HCT116 (cell line): ENCODE results near the gene HAUS8. TPM values are rescaled to one million over a fixed set of nuclear protein-coding genes. Genes with fewer than 3 reads are reported as not detected.

ENCODE experiments used
- ATAC-seq: fragments of 200-7000 bp; cut with Tn5 transposase; 2 replicates; pipeline ENCODE4 v1.9.1; 2020; ENCODE audit warnings: mild to moderate bottlenecking, moderate library complexity
- BruUV-seq: library from RNA; stranded (reverse); fragments of 400-500 nt; replicated peaks from 2 replicates; lab custom pipeline; 2021; lab: Mats Ljungman, UMichigan
- CTCF ChIA-PET: fragments of 300-600 bp; sonication (Branson Sonifier 250); formaldehyde crosslinking; loops from one replicate; lab custom pipeline; 2021; ENCODE audit warnings: antibody characterized with exemption; lab: Charles Lee
- POLR2A ChIA-PET: fragments of 300-600, 350-600 bp; sonication (Branson Sonifier 250); formaldehyde crosslinking; loops from one replicate; lab custom pipeline; 2021; ENCODE audit warnings: antibody characterized with exemption; lab: Charles Lee
- RAD21 ChIA-PET, 2 experiments: fragments of 300-600 bp; sonication (Branson Sonifier 250); formaldehyde crosslinking; loops; one replicate each; lab custom pipeline; 2023; ENCODE audit warnings: low total read pairs in 2 of 2; ENCODE audit not compliant: uncharacterized antibody in 2 of 2, unreplicated experiment in 2 of 2, low non-redundant PET in 1 of 2; lab: Charles Lee
- DNase-seq: peaks from one replicate; pipeline ENCODE4 v3.0.0-alpha.2; 2010; ENCODE audit warnings: low read depth, low spot score
- H2AFZ ChIP-seq: fragments of 200-600 bp; shearing (Covaris generic), sonication (generic); 2 replicates; pipeline ENCODE4 v1.6.1; 2017; ENCODE audit warnings: low read depth, mixed run types, mixed read lengths, antibody characterized with exemption, low read length; ENCODE audit not compliant: poor library complexity, severe bottlenecking
- H3K27ac ChIP-seq: 2 replicates; pipeline ENCODE4 v1.5.1; 2012; ENCODE audit warnings: low read depth, low read length
- H3K27me3 ChIP-seq: fragments of 200-600 bp; sonication (generic); 2 replicates; pipeline ENCODE4 v1.6.1; 2016; ENCODE audit warnings: mixed run types, low read length, mixed read lengths; ENCODE audit not compliant: insufficient read depth
- H3K36me3 ChIP-seq, 2 experiments: fragments of 200-500 bp in 1 of 2; fragments of 200-600 bp in 1 of 2; sonication (Bioruptor generic) in 1 of 2; sonication (generic) in 1 of 2; 2 replicates each; pipeline versions ENCODE4 v1.5.1 to v1.6.1; 2014 to 2016; ENCODE audit warnings: low read length in 2 of 2, inconsistent platforms in 1 of 2, mixed read lengths in 1 of 2, mixed run types in 1 of 2; ENCODE audit not compliant: insufficient read depth in 2 of 2, control insufficient read depth in 1 of 2
- H3K4me1 ChIP-seq, 2 experiments: fragments of 200-600 bp in 1 of 2; sonication (generic) in 1 of 2; 2 replicates each; pipeline versions ENCODE4 v1.5.1 to v1.6.1; 2012 to 2017; ENCODE audit warnings: low read length in 2 of 2, inconsistent platforms in 1 of 2, mild to moderate bottlenecking in 1 of 2, mixed read lengths in 1 of 2, mixed run types in 1 of 2, moderate library complexity in 1 of 2; ENCODE audit not compliant: insufficient read depth in 2 of 2, control insufficient read depth in 1 of 2
- H3K4me2 ChIP-seq: fragments of 200-600 bp; sonication (generic); 2 replicates; pipeline ENCODE4 v1.6.1; 2017; ENCODE audit warnings: mixed run types, low read length, mixed read lengths
- H3K4me3 ChIP-seq, 2 experiments: fragments of 200-600 bp in 1 of 2; sonication (generic) in 1 of 2; replicated peaks in 1 of 2; 2 replicates each; pipeline ENCODE4 v1.5.1; 2011 to 2016; ENCODE audit warnings: low read length in 2 of 2, control low read depth in 1 of 2, low read depth in 1 of 2, mild to moderate bottlenecking in 1 of 2, mixed read lengths in 1 of 2, mixed run types in 1 of 2
- H3K79me2 ChIP-seq: fragments of 200-600 bp; sonication (generic); 2 replicates; pipeline ENCODE4 v1.6.1; 2017; ENCODE audit warnings: mild to moderate bottlenecking, mixed run types, low read length, moderate library complexity, mixed read lengths; ENCODE audit not compliant: insufficient read depth
- H3K9ac ChIP-seq: fragments of 200-600 bp; sonication (generic); 2 replicates; pipeline ENCODE4 v1.6.1; 2016; ENCODE audit warnings: low read length, mixed read lengths
- H3K9me2 ChIP-seq: fragments of 200-600 bp; sonication (generic), shearing (Covaris generic); 2 replicates; pipeline ENCODE4 v1.6.1; 2017; ENCODE audit warnings: mixed run types, mild to moderate bottlenecking, moderate library complexity; ENCODE audit not compliant: insufficient read depth
- H3K9me3 ChIP-seq, 2 experiments: fragments of 200-500 bp in 1 of 2; fragments of 200-600 bp in 1 of 2; sonication (Bioruptor generic) in 1 of 2; sonication (generic) in 1 of 2; 2 replicates each; pipeline ENCODE4 v1.6.1; 2014 to 2017; ENCODE audit warnings: low read length in 2 of 2, mixed read lengths in 2 of 2, inconsistent platforms in 1 of 2, low read depth in 1 of 2, mild to moderate bottlenecking in 1 of 2, mixed run types in 1 of 2, moderate library complexity in 1 of 2; ENCODE audit not compliant: control insufficient read depth in 1 of 2, insufficient read depth in 1 of 2
- H4K20me1 ChIP-seq: fragments of 200-600 bp; sonication (generic), shearing (Covaris generic); 2 replicates; pipeline ENCODE4 v1.6.1; 2017; ENCODE audit warnings: mixed run types, mild to moderate bottlenecking, moderate library complexity; ENCODE audit not compliant: insufficient read depth
- CBX3 ChIP-seq: IDR thresholded peaks from 2 replicates; pipeline ENCODE4 v1.6.1; 2012; ENCODE audit warnings: low read depth
- CEBPB ChIP-seq: IDR thresholded peaks from 2 replicates; pipeline ENCODE4 v1.6.1; 2012; ENCODE audit warnings: low read depth
- EGR1 ChIP-seq: IDR thresholded peaks from 2 replicates; pipeline ENCODE4 v1.6.1; 2012; ENCODE audit warnings: low read depth
- ELF1 ChIP-seq: IDR thresholded peaks from 2 replicates; pipeline ENCODE4 v1.6.1; 2012; ENCODE audit warnings: low read depth, borderline replicate concordance
- EZH2 ChIP-seq: fragments of 200-600 bp; sonication (generic); IDR thresholded peaks from 2 replicates; pipeline ENCODE4 v1.6.1; 2017; ENCODE audit warnings: antibody characterized with exemption, mixed run types
- FOSL1 ChIP-seq: IDR thresholded peaks from 2 replicates; pipeline ENCODE4 v1.6.1; 2012; ENCODE audit warnings: low read depth
- JUND ChIP-seq: IDR thresholded peaks from 2 replicates; pipeline ENCODE4 v1.6.1; 2012
- POLR2AphosphoS5 ChIP-seq: IDR thresholded peaks from 2 replicates; pipeline ENCODE4 v1.6.1; 2011; ENCODE audit warnings: mild to moderate bottlenecking, low read depth, low read length, moderate library complexity
- RAD21 ChIP-seq: IDR thresholded peaks from 2 replicates; pipeline ENCODE4 v1.6.1; 2012; ENCODE audit warnings: low read depth, mild to moderate bottlenecking
- SIN3A ChIP-seq: IDR thresholded peaks from 2 replicates; pipeline ENCODE4 v1.6.1; 2012; ENCODE audit warnings: low read depth
- SP1 ChIP-seq: IDR thresholded peaks from 2 replicates; pipeline ENCODE4 v1.6.1; 2012; ENCODE audit warnings: low read depth
- TCF7L2 ChIP-seq: IDR thresholded peaks from 2 replicates; pipeline ENCODE4 v1.7.0; 2011; ENCODE audit warnings: borderline replicate concordance, inconsistent platforms; ENCODE audit not compliant: insufficient read depth, insufficient read length; ENCODE audit errors: extremely low read depth
- YY1 ChIP-seq: IDR thresholded peaks from 2 replicates; pipeline ENCODE4 v1.6.1; 2011; ENCODE audit warnings: low read length, low read depth, moderate library complexity, mild to moderate bottlenecking; ENCODE audit not compliant: insufficient replicate concordance; ENCODE audit errors: extremely low read depth
- ZFX ChIP-seq: fragments of 450-650 bp; IDR thresholded peaks from 2 replicates; pipeline ENCODE4 v1.6.1; 2017
- ZNF274 ChIP-seq: fragments of 200-500 bp; sonication (Bioruptor generic); IDR thresholded peaks from 2 replicates; pipeline ENCODE4 v1.6.1; 2014; ENCODE audit warnings: mild to moderate bottlenecking, low read depth, low read length, inconsistent platforms
- intact Hi-C: fragments of 100-400 bp; cut with micrococcal nuclease; formaldehyde crosslinking; loops from 2 replicates; pipeline ENCODE4 v1.10.0; 2022
- total RNA-seq: library from RNA; stranded (reverse); gene quantifications from one replicate; pipeline ENCODE4 v1.2.1, GENCODE V29; 2021; ENCODE audit not compliant: unreplicated experiment
- TF ChIP-seq, protein P1 (sequence below): IDR thresholded peaks from 2 replicates; pipeline ENCODE4 v1.6.1; 2011; ENCODE audit warnings: mild to moderate bottlenecking, low read length, moderate library complexity; ENCODE audit not compliant: insufficient replicate concordance; ENCODE audit errors: extremely low read depth
- TF ChIP-seq, protein P2 (sequence below): IDR thresholded peaks from 2 replicates; pipeline ENCODE4 v1.6.1; 2012
- TF ChIP-seq, protein P3 (sequence below): IDR thresholded peaks from 2 replicates; pipeline ENCODE4 v1.6.1; 2012

Gene HAUS8
- total RNA-seq, 1 experiment from 2014 or later = 23.6 TPM

DNA sequence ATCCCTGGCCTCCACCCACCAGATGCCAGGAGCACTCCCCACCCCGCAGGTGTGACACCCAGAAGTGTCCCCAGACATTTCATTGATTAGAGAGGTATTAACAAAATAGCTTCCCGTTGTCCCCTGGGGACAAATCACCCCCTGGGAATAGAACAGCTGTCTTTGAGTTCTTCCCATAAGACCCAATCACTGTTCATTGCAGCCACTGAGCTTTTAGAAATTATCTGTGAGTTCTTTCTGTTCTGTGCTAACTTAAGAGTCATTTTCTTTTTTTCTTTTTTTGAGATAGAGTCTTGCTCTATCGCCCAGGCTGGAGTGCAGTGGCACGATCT is 33.2 kb upstream of the HAUS8 start:
- Histone ChIP-seq H3K9ac (peak overlapping the region; percentile 56), H3K4me3 (peak overlapping the region; percentile 19 to 47)

More for the DNA sequence above, 33.2 kb upstream of the HAUS8 start:
- no peaks in the 10 kb centered on the region for H4K20me1 ChIP-seq
- H2AFZ ChIP-seq = no peak overlapping the region
- peaks cover 4 to 6% of the 10 kb centered on the region in 2 experiments; a peak in 3 of 4 replicates for H3K36me3 ChIP-seq
- H3K27me3 ChIP-seq = no peaks in the 10 kb centered on the region
- no peak for TF ChIP-seq ZNF274
- TF ChIP-seq SIN3A = no peak
- TF ChIP-seq CBX3 = no peak
- TF ChIP-seq, protein P1, sequence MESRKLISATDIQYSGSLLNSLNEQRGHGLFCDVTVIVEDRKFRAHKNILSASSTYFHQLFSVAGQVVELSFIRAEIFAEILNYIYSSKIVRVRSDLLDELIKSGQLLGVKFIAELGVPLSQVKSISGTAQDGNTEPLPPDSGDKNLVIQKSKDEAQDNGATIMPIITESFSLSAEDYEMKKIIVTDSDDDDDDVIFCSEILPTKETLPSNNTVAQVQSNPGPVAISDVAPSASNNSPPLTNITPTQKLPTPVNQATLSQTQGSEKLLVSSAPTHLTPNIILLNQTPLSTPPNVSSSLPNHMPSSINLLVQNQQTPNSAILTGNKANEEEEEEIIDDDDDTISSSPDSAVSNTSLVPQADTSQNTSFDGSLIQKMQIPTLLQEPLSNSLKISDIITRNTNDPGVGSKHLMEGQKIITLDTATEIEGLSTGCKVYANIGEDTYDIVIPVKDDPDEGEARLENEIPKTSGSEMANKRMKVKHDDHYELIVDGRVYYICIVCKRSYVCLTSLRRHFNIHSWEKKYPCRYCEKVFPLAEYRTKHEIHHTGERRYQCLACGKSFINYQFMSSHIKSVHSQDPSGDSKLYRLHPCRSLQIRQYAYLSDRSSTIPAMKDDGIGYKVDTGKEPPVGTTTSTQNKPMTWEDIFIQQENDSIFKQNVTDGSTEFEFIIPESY = no peak
- no peak for TF ChIP-seq YY1
- TF ChIP-seq, protein P2, sequence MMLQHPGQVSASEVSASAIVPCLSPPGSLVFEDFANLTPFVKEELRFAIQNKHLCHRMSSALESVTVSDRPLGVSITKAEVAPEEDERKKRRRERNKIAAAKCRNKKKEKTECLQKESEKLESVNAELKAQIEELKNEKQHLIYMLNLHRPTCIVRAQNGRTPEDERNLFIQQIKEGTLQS = no peak
- no peak for TF ChIP-seq EZH2
- no peak for TF ChIP-seq ZFX
- TF ChIP-seq RAD21 = no peak
- TF ChIP-seq EGR1 = no peak
- TF ChIP-seq JUND = no peak
- no peak for TF ChIP-seq ELF1
- TF ChIP-seq, protein P3, sequence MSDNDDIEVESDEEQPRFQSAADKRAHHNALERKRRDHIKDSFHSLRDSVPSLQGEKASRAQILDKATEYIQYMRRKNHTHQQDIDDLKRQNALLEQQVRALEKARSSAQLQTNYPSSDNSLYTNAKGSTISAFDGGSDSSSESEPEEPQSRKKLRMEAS = no peak
- no peak for TF ChIP-seq TCF7L2
- TF ChIP-seq FOSL1 = no peak
- no peak for TF ChIP-seq POLR2AphosphoS5
- no peak for TF ChIP-seq SP1
- TF ChIP-seq CEBPB = no peak
- intact Hi-C loops = no loop called here
- no TSS peak for BruUV-seq
- peak overlapping the region; percentile 80 for H3K4me2 ChIP-seq
- H3K27ac ChIP-seq = peak overlapping the region; percentile 79
- CTCF ChIA-PET = no interaction called here
- H3K9me3 ChIP-seq = no peaks in the 10 kb centered on the region
- POLR2A ChIA-PET = interaction anchor here (0.7 to 1.8 kb wide), 2 partner anchors 12 to 107 kb away, joined by 3 to 5 read pairs; partner anchors contain the start of gene USE1
- no peaks in the 10 kb centered on the region for H3K9me2 ChIP-seq
- H3K4me1 ChIP-seq = peaks cover 21 to 24% of the 10 kb centered on the region in 2 experiments
- peaks cover 83% of the 10 kb centered on the region for H3K79me2 ChIP-seq
- no peak for ATAC-seq
- DNase-seq = no peak
- RAD21 ChIA-PET = no interaction called here
